Measurements from ENCODE around the gene AACS. TPM values are rescaled to one million over a fixed set of nuclear protein-coding genes. Genes with fewer than 3 reads are reported as not detected.

AACS gene
- total and polyA plus RNA-seq, 9 donors, result 7.5 to 37.8 (median 14.2) TPM

DNA sequence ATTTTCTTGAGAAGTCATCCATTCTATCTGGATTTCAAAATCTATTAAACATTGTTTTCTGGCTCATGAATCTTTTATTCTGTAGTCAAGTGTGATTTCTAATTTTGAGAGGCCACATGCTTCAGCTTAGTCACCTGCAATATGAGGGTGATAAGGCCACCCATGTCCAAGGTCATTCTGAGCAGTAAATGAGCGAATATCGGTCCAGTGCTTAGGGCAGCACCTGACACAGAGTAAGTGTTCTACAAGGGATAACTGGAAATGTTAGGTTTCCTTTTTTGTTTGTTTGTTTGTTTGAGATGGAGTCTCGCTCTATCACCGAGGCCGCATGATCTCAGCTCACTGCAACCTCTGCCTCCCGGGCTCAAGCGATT, 34.2 kb downstream of the AACS start:
- H3K4me3 ChIP-seq, result no peak overlapping the region
- no peaks in the 10 kb centered on the region for H3K36me3 ChIP-seq
- WGBS, 3 donors, result 92 to 96% (median 93%) methylated on average over 7 of the region's 7 CpGs
- H3K4me1 ChIP-seq (ENCODE audit: insufficient read depth), result no peaks in the 10 kb centered on the region
- no peak for DNase-seq
- no peaks in the 10 kb centered on the region for H3K9me3 ChIP-seq
- intact Hi-C loops (cut with DNase I), result no loop called here
- no peaks in the 10 kb centered on the region for H3K27me3 ChIP-seq
- no peak overlapping the region for H3K27ac ChIP-seq
- TF ChIP-seq POLR2A (IDR thresholded peaks at IDR 0.05), result no peak
- TF ChIP-seq EP300 (IDR thresholded peaks at IDR 0.05), result no peak
- TF ChIP-seq, protein P1, sequence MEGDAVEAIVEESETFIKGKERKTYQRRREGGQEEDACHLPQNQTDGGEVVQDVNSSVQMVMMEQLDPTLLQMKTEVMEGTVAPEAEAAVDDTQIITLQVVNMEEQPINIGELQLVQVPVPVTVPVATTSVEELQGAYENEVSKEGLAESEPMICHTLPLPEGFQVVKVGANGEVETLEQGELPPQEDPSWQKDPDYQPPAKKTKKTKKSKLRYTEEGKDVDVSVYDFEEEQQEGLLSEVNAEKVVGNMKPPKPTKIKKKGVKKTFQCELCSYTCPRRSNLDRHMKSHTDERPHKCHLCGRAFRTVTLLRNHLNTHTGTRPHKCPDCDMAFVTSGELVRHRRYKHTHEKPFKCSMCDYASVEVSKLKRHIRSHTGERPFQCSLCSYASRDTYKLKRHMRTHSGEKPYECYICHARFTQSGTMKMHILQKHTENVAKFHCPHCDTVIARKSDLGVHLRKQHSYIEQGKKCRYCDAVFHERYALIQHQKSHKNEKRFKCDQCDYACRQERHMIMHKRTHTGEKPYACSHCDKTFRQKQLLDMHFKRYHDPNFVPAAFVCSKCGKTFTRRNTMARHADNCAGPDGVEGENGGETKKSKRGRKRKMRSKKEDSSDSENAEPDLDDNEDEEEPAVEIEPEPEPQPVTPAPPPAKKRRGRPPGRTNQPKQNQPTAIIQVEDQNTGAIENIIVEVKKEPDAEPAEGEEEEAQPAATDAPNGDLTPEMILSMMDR (IDR thresholded peaks at IDR 0.05), result no peak

DNA sequence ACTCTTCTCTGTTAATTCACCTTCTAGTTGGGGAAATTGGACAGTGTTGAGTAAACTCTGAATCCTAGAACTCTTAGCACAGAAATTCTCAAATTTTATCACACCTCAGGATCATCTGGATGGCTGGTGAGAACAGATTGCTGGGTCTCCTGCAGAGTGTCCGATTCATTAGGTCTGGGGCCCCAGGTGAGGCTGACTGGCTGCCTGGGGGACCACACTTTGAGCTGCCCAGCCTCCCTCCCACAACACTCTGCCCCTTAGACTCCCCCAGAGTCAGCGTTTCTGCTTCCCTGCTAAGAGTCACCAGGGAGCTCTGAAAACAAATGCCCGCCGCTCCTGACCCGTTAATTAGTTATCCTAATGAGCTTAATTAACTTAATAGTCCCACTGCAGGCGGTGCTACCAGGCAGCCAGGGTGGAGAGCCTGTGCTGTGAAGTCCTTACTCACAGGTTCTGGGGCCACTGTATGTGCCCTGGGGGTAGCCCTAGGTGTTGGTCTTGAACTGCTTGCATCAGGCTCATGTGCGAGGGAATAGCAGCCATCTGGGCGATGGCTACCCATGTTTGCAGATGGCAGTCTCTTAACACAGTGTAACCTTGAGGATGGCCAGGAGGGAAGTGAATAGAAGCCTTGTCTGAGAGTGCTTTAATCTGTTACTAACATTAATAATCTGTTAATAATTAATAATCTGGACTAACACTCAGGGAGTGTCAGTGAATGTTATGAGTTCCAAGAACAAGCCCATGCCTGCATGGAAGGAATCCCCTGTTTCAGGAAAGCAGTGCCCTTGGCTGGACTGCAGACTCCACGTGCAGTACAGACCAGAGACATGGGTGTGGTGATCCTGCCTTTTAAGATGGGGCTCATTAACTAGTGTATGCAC, 35.6 kb downstream of the AACS start:
- no peak for DNase-seq
- intact Hi-C loops (cut with DNase I), result no loop called here
- Histone ChIP-seq H3K4me1 (ENCODE audit: insufficient read depth) (no peaks in the 10 kb centered on the region), H3K36me3 (no peaks in the 10 kb centered on the region), H3K27me3 (no peaks in the 10 kb centered on the region), H3K27ac (no peak overlapping the region), H3K9me3 (no peaks in the 10 kb centered on the region), H3K4me3 (no peak overlapping the region)
- TF ChIP-seq, protein P1 (IDR thresholded peaks at IDR 0.05), result no peak
- no peak for TF ChIP-seq EP300 (IDR thresholded peaks at IDR 0.05)
- no peak for TF ChIP-seq POLR2A (IDR thresholded peaks at IDR 0.05)
- WGBS, 3 donors, result 88 to 92% (median 90%) methylated on average over 9 of the region's 9 CpGs

DNA sequence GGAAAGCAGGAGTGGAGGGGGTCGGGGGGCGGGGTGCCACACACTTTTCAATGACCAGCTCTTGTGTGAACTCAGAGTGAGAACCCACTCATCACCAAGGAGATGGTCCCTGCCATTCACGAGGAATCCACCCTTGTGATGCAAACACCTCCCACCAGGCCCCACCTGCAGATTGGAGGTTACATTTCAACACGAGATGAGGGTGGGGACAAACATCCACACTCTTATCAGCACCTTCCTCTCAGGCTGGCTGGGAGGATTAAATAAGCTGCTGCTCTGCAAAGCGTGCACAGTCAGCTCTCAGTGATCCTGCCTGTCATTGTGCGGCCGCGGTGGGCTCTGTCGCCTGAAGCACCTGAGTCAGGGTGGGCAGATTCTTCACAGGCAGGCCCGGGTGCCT, 39.7 kb downstream of the AACS start:
- no peaks in the 10 kb centered on the region for H3K36me3 ChIP-seq
- TF ChIP-seq, protein P1 (IDR thresholded peaks at IDR 0.05), result no peak
- no peak for DNase-seq
- no peaks in the 10 kb centered on the region for H3K27me3 ChIP-seq
- no peaks in the 10 kb centered on the region for H3K4me1 ChIP-seq (ENCODE audit: insufficient read depth)
- intact Hi-C loops (cut with DNase I), result no loop called here
- 83 to 87% (median 86%) methylated on average over 10 of the region's 10 CpGs for WGBS, 3 donors
- no peak overlapping the region for H3K4me3 ChIP-seq
- H3K27ac ChIP-seq, result no peak overlapping the region
- H3K9me3 ChIP-seq, result no peaks in the 10 kb centered on the region

DNA sequence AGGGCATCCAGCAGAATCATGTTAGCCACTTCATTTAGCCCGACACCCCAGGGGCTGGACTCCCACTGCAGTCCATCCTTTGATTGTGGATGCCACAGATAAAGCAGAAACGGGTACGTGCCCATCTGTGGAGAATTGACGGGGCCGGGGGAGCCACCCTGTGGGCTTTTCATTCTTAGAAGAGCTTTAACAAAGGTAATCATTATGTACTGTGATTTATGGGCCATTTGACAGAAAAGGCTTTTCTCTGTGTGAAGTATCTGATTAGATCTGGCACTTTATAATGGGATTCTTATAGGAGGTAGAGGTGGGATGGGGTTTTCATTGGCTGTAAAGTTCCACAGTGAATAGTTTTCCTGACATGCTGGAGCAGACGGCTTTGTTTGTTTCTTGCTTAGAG, 40.4 kb downstream of the AACS start:
- H3K9me3 ChIP-seq, result no peaks in the 10 kb centered on the region
- 72 to 85% (median 79%) methylated on average over 6 of the region's 6 CpGs for WGBS, 3 donors
- DNase-seq, result no peak
- no peaks in the 10 kb centered on the region for H3K4me1 ChIP-seq (ENCODE audit: insufficient read depth)
- H3K4me3 ChIP-seq, result no peak overlapping the region
- TF ChIP-seq EP300 (IDR thresholded peaks at IDR 0.05), result no peak
- TF ChIP-seq, protein P1 (IDR thresholded peaks at IDR 0.05), result no peak
- no peak for TF ChIP-seq POLR2A (IDR thresholded peaks at IDR 0.05)
- no peaks in the 10 kb centered on the region for H3K36me3 ChIP-seq
- H3K27ac ChIP-seq, result no peak overlapping the region
- intact Hi-C loops (cut with DNase I), result no loop called here
- no peaks in the 10 kb centered on the region for H3K27me3 ChIP-seq
